GM12892 (cell line): Measurements from ENCODE around the gene MYOZ3.

Source experiments
- POLR2A ChIP-seq: IDR thresholded peaks from 2 replicates; pipeline ENCODE4 v1.6.1; 2011; ENCODE audit warnings: low read depth, low read length, control low read depth
- POLR2AphosphoS5 ChIP-seq: IDR thresholded peaks from 2 replicates; pipeline ENCODE4 v1.6.1; 2011; ENCODE audit warnings: low read depth, low read length, control low read depth

GRCh38 chr5:150640311-150641005 lies 20.6 kb upstream of the MYOZ3 start, which contains the start of gene SYNPO:
- TF ChIP-seq POLR2A = no peak
- no peak for TF ChIP-seq POLR2AphosphoS5
